NCI-H146 treated with DMSO at 0.1 percent for 48 hours (cell line): ENCODE data around the gene TLCD5.

Experiments
- DNase-seq: peaks from one replicate; lab custom pipeline; 2025; ENCODE audit not compliant: unreplicated experiment; lab: John Stamatoyannopoulos, UW

The TLCD5 gene

DNA sequence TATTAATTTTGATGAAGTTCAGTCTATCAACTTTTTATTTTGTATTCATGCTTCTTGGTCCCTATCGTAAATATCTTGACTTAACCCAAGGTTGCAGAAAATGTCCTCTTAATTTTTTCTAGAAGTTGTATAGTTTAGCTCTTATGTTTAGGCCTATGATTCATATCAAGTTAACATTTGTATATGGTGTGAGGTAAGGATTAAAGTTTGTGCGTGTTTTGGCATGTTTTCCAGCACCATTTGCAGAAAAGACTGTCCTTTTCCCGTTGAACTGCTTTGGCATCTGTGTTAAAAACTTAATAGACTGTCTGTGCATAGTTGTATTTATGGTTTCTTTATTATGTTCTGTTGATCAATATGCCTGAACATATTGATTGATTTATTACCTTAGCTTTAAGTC lies 53.4 kb downstream of the TLCD5 start:
- no peak for DNase-seq

DNA sequence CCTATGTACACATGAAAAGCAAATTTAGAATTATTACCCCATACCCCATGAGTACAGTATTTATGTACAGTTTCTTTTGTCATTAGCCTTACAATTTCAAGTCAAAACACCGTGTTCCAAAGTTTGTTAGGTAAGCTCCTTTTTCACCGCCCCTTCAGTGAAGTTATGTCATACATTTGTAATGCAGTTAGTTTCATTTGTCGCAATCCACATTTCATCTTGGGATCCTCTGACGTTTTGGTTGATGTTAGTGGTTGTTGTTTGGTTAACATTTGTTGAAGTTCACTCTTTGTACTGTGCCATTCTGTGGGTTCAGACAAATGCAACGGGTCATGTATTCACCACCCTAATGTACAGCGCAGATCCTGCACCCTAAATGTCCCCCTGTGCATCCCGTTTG lies 56.3 kb downstream of the TLCD5 start:
- no peak for DNase-seq
